ENCODE data around the gene TBXT.
"Not testable (repeated sequence)": the region's sequence is repeated elsewhere in the genome, so short reads cannot be mapped to it uniquely, and the experiment has no call there.

TBXT gene

DNA sequence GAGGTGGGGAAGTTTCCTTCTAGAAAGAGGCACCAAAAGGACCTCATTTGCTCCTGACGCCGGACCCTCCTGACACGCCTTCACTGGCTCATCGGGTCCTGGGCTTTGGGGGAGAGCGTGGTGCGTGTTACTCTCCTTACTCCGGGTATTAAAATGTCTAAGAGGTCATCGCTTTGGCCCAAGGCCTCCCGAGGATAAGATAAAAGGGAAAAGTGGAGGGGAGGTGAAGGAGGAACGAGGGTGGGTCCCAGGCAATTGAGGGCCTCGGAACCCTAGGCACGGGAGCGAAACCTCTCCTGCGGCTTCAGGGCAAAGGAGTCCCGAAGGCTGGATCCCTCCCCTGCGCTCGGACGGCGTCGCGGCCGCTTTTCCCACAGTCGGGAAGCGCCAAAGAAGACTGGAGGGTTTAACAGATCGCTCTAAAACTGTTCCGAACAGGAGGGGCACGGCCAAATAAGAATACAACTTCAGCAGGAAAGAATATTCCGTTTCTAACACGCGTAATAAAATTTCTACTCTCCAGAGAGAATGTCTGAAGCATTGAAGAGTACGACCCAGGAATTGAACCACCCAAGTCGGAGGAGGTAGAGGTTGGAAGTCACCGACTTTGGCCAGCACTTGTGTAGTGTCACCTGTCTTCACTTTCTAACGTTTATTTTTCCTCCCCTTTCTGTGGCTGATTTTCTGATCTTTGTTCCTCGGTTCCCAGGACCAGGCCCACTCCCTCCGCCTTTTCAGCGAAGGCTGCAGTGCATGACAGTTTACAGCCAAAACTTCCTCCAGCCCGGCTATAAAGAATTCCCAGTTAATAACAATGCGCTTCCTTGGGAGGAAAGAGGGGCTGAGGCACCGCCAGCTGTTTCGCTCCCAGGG lies 2.1 kb upstream of the TBXT start:
- DNase-seq: no peak

DNA sequence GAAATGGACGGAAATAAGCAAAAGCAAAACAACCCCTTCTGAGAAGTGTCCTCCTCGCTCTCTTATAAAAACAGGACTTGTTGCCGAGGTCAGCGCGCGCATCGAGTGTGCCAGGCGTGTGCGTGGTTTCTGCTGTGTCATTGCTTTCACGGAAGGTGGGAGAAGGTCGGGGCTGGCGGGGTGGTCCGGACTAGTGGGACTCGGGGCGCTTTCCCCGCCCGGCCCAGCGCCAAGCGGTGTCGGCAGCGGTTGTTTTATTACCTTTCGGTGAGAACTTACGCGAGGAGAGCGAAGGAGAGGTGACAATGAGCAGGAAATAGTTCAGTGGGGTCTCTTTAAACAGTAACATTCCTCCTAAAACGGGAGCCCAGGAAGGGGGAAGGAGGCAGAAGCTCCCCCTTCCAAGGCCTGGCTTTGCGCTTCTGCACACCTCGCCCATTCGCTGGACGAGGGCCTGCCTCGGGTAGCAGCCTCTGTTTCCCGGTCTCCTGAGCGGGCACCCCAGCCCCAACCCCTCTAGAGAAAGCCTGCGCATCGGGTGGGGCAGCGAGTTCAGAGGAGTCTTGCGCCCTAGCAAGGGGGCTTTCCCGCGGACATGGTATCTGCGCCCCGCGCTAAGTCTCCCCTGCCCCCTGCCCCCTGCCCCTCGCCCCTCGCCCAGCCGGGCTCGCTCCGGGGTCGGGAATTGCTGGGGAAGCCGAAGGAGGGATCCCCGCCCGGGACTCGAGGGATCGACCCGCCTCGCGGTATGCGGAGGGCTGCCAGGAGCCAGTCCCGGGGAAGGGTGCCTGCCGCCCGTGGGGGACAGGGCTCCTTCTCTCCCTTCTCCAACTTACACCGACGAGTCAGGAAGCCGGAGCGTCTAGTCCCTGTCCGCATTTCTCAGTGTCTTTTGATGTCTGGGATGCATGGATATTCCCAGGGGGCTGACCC lies 1.2 kb upstream of the TBXT start:
- no peak for DNase-seq

DNA sequence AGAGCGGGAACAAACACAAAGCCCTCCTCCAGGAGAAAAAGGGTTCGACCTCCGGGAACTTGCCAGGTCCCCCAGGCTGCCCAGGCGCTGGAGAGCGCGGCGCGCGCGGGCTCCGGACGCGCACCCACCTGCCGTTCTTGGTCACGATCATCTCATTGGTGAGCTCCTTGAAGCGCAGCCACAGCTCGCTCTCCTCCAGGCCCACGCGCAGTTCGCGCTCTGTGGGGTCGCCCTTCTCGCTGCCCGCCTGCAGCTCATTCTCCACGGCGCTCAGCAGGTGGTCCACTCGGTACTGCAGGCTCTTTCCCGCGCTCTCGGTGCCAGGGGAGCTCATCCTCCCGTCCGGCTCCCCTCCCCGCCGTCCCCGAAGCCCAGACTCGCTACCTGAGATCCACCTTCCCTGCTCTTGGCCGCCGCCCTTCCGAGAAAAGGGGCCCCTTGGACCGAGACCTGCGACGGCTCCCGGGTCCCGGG lies 356 bp downstream of the TBXT start:
- DNase-seq: no peak

DNA sequence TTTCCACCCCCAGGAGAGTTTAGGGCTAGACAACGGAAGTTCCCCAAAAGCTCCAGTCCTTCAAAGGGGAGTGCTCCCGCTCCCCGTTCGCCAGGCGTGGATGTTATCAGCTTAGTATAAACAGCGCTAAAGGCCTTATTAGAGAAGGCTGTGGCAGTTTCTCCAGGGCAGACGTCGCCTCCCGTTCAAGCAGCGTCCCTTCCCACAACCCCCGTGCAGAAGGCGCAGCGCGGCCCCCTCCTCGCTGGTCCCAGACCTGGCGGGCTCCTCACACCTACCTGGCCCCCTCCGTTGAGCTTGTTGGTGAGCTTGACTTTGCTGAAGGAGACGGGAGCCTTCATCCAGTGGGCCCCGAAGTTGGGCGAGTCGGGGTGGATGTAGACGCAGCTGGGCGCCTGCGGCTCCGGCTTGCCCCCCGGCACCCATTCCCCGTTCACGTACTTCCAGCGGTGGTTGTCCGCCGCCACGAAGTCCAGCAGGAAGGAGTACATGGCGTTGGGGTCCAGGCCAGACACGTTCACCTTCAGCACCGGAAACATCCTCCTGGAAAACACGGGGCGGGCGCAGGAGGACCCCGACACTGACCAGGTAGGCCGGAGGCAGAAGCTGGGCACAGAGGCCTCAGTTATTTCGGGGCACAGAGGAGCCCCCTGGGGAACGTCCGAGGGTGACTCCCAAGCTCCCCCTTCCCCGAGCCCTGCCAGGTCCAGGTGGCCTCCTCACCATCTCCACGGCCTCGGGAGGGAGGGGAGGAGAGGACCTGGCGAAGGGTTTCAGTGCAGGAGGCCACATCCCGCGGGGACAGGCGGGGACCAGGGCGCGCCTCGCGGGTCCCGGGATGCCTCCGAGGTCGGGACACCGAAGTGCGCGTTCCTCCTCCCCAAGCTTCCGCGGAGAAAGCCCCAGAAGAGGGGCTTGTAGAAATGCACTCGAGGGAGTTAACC lies 1.1 kb downstream of the TBXT start:
- DNase-seq: no peak

DNA sequence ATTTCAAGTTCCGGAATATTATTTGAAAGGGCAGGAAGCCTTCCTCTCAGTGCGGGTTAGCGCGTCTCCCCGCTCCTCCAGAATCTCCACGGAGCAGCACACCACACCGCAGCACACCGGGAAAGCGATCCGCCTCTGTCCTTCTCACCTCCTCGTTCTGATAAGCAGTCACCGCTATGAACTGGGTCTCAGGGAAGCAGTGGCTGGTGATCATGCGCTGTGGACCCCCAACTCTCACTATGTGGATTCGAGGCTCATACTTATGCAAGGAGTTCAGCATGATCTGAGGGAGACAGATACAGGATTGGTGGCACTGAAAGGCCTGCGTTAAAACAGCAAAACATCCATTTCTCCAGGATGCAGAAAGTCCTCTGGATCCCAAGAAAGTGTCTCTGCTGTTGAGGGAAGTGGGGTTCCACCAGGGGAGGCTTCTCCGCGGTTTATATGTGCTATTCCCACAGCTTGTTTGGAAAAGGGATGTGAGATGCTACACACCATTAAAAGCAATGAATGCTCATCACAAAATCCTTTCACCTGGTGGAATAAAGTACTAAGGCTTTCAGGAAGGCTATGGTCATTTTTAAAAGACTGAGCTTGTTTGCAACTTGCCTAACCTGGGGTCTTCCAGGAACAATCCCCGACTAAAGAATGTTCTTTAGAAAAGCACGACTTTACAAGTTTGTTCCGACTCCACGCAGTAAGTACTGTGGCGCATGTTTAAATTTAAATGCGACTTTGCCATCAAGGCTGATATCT lies 1.9 kb downstream of the TBXT start:
- DNase-seq: no peak

GRCh38 chr6:166162599-166163342 lies 4.9 kb downstream of the TBXT start:
- no peak for DNase-seq

GRCh38 chr6:166157930-166158617 lies 9.6 kb downstream of the TBXT start:
- DNase-seq: no peak

GRCh38 chr6:166156942-166157341 lies 10.7 kb downstream of the TBXT start:
- no peak for DNase-seq

DNA sequence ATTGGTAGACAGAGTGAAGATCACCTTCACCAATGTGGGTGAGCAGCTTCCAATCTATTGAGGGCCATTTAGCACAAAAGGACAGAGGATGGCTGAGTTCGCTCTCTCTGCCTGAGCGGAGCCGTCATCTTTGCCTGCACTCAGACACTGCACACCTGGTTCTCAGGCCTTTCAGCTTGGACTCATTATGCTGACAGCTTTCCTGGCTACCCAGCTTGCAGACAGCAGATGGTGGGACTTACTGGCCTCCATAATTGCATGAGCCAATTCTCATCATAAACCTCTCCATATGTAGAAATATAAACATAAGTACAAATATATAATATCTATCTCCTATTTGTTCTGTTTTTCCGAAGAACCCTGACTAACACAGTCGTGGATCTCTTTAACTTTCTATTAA lies 13.7 kb downstream of the TBXT start:
- DNase-seq: no peak

DNA sequence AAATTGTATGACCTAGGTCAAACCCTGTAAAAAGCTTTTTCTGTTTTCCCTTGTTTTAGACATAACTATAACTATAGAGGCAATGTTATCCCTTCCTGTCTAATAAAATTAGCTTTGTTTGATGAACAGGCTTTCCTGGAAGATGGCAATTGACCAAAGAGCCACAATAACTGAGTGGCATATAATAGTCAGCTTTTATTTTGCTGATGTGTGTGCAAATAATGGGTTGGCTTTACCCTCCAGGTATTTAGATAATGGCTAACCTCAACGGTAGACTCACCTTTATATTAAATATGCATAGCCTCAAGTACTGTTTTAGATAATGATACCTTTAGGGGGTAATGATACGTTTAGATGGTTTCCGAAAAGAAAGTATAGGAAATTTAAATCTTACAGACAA lies 15.0 kb downstream of the TBXT start:
- no peak for DNase-seq

DNA sequence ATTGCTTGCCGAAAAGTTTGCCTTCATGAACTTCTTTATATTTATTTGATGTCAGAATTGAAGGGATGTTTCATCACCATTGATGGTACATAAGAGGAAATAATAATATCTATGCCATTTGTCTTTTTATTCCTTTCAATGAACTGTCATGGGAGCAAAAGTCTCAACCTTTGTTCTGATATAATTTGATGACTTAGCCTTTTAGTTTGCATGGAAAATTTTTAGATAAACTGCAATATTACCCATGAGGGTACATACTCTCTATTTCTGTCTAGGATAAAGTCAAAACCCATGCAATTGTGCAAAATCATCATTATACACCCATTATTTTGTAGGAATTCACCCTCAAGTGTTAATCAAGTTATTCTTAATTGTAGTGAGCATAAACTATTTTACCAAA lies 15.9 kb downstream of the TBXT start:
- DNase-seq: no peak

DNA sequence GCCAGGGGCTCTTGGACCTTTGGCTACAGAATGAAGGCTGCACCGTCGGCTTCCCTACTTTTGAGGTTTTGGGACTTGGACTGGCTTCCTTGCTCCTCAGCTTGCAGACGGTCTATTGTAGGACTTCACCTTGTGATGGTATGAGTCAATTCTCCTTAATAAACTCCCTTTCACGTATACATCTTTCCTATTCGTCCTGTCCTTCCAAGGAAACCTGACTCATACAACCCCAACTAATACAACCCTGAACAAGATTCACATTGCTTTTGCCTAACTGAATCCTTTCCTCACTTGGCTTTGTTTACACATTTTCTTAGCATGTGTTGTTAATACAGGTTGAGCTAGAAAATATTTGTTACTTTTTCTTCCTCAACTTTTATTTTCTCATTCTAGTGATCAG lies 21.9 kb downstream of the TBXT start:
- no peak for DNase-seq

GRCh38 chr6:166143011-166143410 lies 24.6 kb downstream of the TBXT start:
- no peak for DNase-seq

DNA sequence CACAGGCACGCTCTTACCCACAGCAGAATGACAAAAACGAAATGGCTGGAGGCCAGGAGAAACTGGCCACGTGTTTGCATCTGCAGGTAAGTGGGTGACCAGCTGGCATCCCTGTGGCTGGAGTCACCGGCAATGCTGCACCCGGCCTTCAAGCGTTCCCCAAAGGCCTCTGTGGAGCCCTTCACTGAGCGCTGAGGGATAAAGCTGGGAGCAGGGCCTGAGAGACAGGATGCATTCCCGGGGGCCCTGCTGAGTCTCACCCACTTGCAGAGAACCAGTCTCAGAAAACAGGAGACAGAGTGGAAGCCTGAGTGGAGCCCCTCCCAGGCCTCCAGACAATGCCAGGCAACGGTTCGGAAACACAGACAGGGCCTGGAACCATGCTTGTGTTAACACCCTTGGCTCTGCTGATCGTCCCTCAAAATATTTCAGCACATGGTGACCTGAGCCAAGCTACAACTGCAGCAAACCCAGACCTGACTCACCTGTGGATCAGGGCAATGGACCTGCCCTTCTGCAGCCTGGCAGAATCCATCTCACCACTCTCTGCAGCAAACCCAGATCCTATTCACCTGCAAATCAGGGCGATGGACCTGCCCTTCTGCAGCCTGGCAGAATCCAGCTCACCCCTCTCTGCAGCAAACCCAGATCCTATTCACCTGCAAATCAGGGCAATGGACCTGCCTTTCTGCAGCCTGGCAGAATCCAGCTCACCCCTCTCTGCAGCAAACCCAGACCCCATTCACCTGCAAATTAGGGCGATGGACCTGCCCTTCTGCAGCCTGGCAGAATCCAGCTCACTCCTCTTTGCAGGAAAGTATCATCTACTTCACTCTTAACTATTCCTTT lies 39.8 kb downstream of the TBXT start:
- DNase-seq: no peak

DNA sequence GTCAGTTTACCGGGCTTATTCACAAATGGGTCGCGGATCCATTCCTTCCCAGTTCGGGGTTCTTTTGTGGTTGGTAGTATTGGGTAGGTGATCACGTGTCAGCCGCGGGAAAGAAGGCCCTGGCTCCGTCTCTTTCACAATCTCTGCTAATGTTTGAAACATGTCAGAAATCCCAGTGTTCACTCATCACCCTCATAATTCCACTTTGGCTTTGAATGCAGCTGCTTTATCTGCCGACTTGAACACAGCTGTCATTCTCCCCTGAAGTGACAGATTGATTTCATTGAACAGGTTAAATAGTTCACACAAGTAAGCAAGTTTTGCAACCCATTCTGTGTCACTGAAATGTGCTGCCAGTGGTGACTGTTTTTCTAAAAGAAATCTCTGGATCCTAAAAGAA lies 44.5 kb downstream of the TBXT start:
- not testable (repeated sequence) for DNase-seq

- no peak for DNase-seq
These were observed 45.9 kb downstream of the TBXT start for GRCh38 chr6:166121726-166122125.

GRCh38 chr6:166119116-166119911 lies 48.3 kb downstream of the TBXT start:
- DNase-seq: no peak

DNA sequence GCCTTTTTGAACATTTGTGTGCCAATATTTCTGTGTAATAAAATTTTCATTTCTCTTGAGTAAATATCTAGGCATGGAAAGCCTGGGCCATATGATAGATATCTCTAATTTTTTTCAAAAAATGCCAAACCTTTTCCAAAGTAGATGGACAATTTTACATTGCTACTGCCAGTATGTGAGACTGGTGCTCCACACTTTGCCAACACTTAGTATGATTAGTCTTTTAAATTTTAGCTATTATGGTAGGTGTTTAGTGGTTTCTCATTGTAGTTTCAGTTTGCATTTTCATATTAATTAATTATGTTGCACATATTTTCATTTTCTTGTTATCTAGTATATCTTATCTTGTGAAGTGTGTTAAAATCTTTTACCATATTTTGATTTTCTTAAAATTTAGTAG lies 52.0 kb downstream of the TBXT start:
- DNase-seq: no peak

- DNase-seq: no peak
These were observed 55.1 kb downstream of the TBXT start for GRCh38 chr6:166112580-166112979.
